ENCODE data around the gene ENO2.

- TF ChIP-seq CTCF (IDR thresholded peaks at IDR 0.05) (peak in 1 of 3 donors; percentile 12), POLR2AphosphoS5 (IDR thresholded peaks at IDR 0.05) (peak; percentile 93 to 100 (median 98)), POLR2A (IDR thresholded peaks at IDR 0.05) (peak; percentile 94)
Observed at GRCh38 chr12:6867413-6868210, 46.8 kb upstream of the ENO2 start, which contains the start of gene TPI1.
